C4-2B (cell line): ENCODE measurements around the gene GFOD2.
"Not testable (repeated sequence)": the region's sequence is repeated elsewhere in the genome, so short reads cannot be mapped to it uniquely, and the experiment has no call there.

Source experiments
- H3K27ac ChIP-seq: fragments of 450-650 bp; 2 replicates; pipeline ENCODE4 v1.5.1; 2017
- CTCF ChIP-seq: fragments of 450-650 bp; conservative IDR thresholded peaks from 2 replicates; pipeline ENCODE4 v1.5.1; 2017; ENCODE audit warnings: mild to moderate bottlenecking
- ZFX ChIP-seq: fragments of 450-650 bp; IDR thresholded peaks from 2 replicates; pipeline ENCODE4 v1.6.1; 2017

The GFOD2 gene

GRCh38 chr16:67760956-67761230, 41.8 kb upstream of the GFOD2 start:
- H3K27ac ChIP-seq: peak overlapping the region; percentile 39
- no peak for TF ChIP-seq CTCF
- no peak for TF ChIP-seq ZFX

GRCh38 chr16:67760206-67760955, 41.3 kb upstream of the GFOD2 start:
- no peak for TF ChIP-seq ZFX
- TF ChIP-seq CTCF: no peak
- peak overlapping the region; percentile 39 for H3K27ac ChIP-seq

GRCh38 chr16:67758966-67759365, 39.9 kb upstream of the GFOD2 start:
- no peak for TF ChIP-seq ZFX
- TF ChIP-seq CTCF: no peak
- peak overlapping the region; percentile 39 for H3K27ac ChIP-seq

GRCh38 chr16:67758006-67758405, 38.9 kb upstream of the GFOD2 start:
- TF ChIP-seq ZFX (no peak), CTCF (no peak)
- no peak overlapping the region for H3K27ac ChIP-seq

- no peak for TF ChIP-seq ZFX
- TF ChIP-seq CTCF: no peak
- H3K27ac ChIP-seq: no peak overlapping the region
Measured at GRCh38 chr16:67752641-67753040, 33.5 kb upstream of the GFOD2 start.

GRCh38 chr16:67751331-67751730, 32.2 kb upstream of the GFOD2 start:
- not testable (repeated sequence) for H3K27ac ChIP-seq

- TF ChIP-seq CTCF (no peak), ZFX (no peak)
- no peak overlapping the region for H3K27ac ChIP-seq
Measured at GRCh38 chr16:67750466-67750865, 31.4 kb upstream of the GFOD2 start.

GRCh38 chr16:67749436-67750078, 30.4 kb upstream of the GFOD2 start:
- no peak overlapping the region for H3K27ac ChIP-seq
- TF ChIP-seq CTCF (no peak), ZFX (no peak)
